SJSA1 (cell line): ENCODE measurements around the gene SERPINA6. TPM values are rescaled to one million over a fixed set of nuclear protein-coding genes. Genes with fewer than 3 reads are reported as not detected.
"Not testable (repeated sequence)": the region's sequence is repeated elsewhere in the genome, so short reads cannot be mapped to it uniquely, and the experiment has no call there.

Experiments used
- DNase-seq, 2 experiments: peaks; one replicate each; pipeline ENCODE4 v3.0.0-alpha.2; 2015 to 2020; ENCODE audit warnings: low spot score in 2 of 2, low read depth in 1 of 2
- H3K27ac ChIP-seq: fragments of 250-450 bp; sonication (Bioruptor Pico); 2 replicates; pipeline ENCODE4 v1.5.1; 2020; ENCODE audit warnings: mild to moderate bottlenecking, moderate library complexity
- H3K27me3 ChIP-seq: fragments of 250-450 bp; sonication (Bioruptor Pico); replicated peaks from 2 replicates; pipeline ENCODE4 v1.5.1; 2020; ENCODE audit warnings: mild to moderate bottlenecking, moderate library complexity
- H3K36me3 ChIP-seq: fragments of 250-450 bp; sonication (Bioruptor Pico); 2 replicates; pipeline ENCODE4 v1.5.1; 2020; ENCODE audit warnings: mild to moderate bottlenecking
- H3K4me1 ChIP-seq: fragments of 250-450 bp; sonication (Bioruptor Pico); replicated peaks from 2 replicates; pipeline ENCODE4 v1.6.1; 2021; ENCODE audit warnings: mild to moderate bottlenecking
- H3K4me3 ChIP-seq: fragments of 250-450 bp; sonication (Bioruptor Pico); 2 replicates; pipeline ENCODE4 v1.5.1; 2020; ENCODE audit warnings: mild to moderate bottlenecking
- H3K9me3 ChIP-seq: fragments of 250-450 bp; sonication (Bioruptor Pico); replicated peaks from 2 replicates; pipeline ENCODE4 v1.5.1; 2020; ENCODE audit warnings: mild to moderate bottlenecking
- total RNA-seq: library from RNA; depleted of rRNA; stranded (reverse); fragments of >200 nt; shearing (Covaris generic); gene quantifications from 2 replicates; pipeline ENCODE4 v1.2.3, GENCODE V29; 2014

The SERPINA6 gene
- total RNA-seq, 1 experiment from 2014 or later, result not detected

GRCh38 chr14:94362614-94363133 lies 39.5 kb upstream of the SERPINA6 start:
- no peaks in the 10 kb centered on the region for H3K9me3 ChIP-seq
- H3K4me1 ChIP-seq, result no peaks in the 10 kb centered on the region
- no peak overlapping the region for H3K4me3 ChIP-seq
- H3K36me3 ChIP-seq, result no peaks in the 10 kb centered on the region
- no peak overlapping the region for H3K27ac ChIP-seq
- DNase-seq, result no peak
- H3K27me3 ChIP-seq, result no peaks in the 10 kb centered on the region

GRCh38 chr14:94361682-94362081 lies 38.5 kb upstream of the SERPINA6 start:
- no peaks in the 10 kb centered on the region for H3K9me3 ChIP-seq
- no peaks in the 10 kb centered on the region for H3K27me3 ChIP-seq
- H3K27ac ChIP-seq, result no peak overlapping the region
- DNase-seq, result no peak
- H3K36me3 ChIP-seq, result no peaks in the 10 kb centered on the region
- H3K4me1 ChIP-seq, result no peaks in the 10 kb centered on the region
- no peak overlapping the region for H3K4me3 ChIP-seq

- H3K36me3 ChIP-seq, result no peaks in the 10 kb centered on the region
- H3K4me1 ChIP-seq, result no peaks in the 10 kb centered on the region
- DNase-seq, result no peak
- no peaks in the 10 kb centered on the region for H3K9me3 ChIP-seq
- H3K27ac ChIP-seq, result no peak overlapping the region
- no peaks in the 10 kb centered on the region for H3K27me3 ChIP-seq
- no peak overlapping the region for H3K4me3 ChIP-seq
Measured at GRCh38 chr14:94360945-94361565, 37.9 kb upstream of the SERPINA6 start.

- H3K27ac ChIP-seq, result no peak overlapping the region
- no peak for DNase-seq
Measured at GRCh38 chr14:94357166-94357565, 34.0 kb upstream of the SERPINA6 start.

GRCh38 chr14:94356379-94357056 lies 33.4 kb upstream of the SERPINA6 start:
- Histone ChIP-seq H3K4me3 (no peak overlapping the region), H3K27me3 (no peaks in the 10 kb centered on the region), H3K4me1 (no peaks in the 10 kb centered on the region), H3K9me3 (no peaks in the 10 kb centered on the region), H3K27ac (no peak overlapping the region), H3K36me3 (no peaks in the 10 kb centered on the region)
- DNase-seq, result no peak

More at GRCh38 chr14:94357166-94357565, 34.0 kb upstream of the SERPINA6 start:
- Histone ChIP-seq H3K9me3 (no peaks in the 10 kb centered on the region), H3K36me3 (no peaks in the 10 kb centered on the region), H3K27me3 (no peaks in the 10 kb centered on the region), H3K4me1 (no peaks in the 10 kb centered on the region), H3K4me3 (no peak overlapping the region)

- Histone ChIP-seq H3K9me3 (no peaks in the 10 kb centered on the region), H3K4me3 (no peak overlapping the region), H3K4me1 (no peaks in the 10 kb centered on the region), H3K27ac (no peak overlapping the region), H3K36me3 (no peaks in the 10 kb centered on the region), H3K27me3 (no peaks in the 10 kb centered on the region)
- no peak for DNase-seq
Measured at GRCh38 chr14:94355191-94355794, 32.2 kb upstream of the SERPINA6 start.

GRCh38 chr14:94354638-94355185 lies 31.6 kb upstream of the SERPINA6 start:
- Histone ChIP-seq H3K27me3 (no peaks in the 10 kb centered on the region), H3K4me1 (no peaks in the 10 kb centered on the region), H3K4me3 (no peak overlapping the region), H3K27ac (no peak overlapping the region), H3K9me3 (no peaks in the 10 kb centered on the region), H3K36me3 (no peaks in the 10 kb centered on the region)
- no peak for DNase-seq

- not testable (repeated sequence) for H3K4me1 ChIP-seq, H3K36me3 ChIP-seq, H3K9me3 ChIP-seq, H3K4me3 ChIP-seq, H3K27ac ChIP-seq, DNase-seq, H3K27me3 ChIP-seq
Measured at GRCh38 chr14:94354190-94354589, 31.1 kb upstream of the SERPINA6 start.

- no peaks in the 10 kb centered on the region for H3K36me3 ChIP-seq
- peaks cover 22% of the 10 kb centered on the region for H3K4me1 ChIP-seq
- no peaks in the 10 kb centered on the region for H3K9me3 ChIP-seq
- no peak for DNase-seq
- no peak overlapping the region for H3K27ac ChIP-seq
- H3K4me3 ChIP-seq, result no peak overlapping the region
- H3K27me3 ChIP-seq, result no peaks in the 10 kb centered on the region
Measured at GRCh38 chr14:94349276-94349675, 26.1 kb upstream of the SERPINA6 start.

- Histone ChIP-seq H3K27me3 (no peaks in the 10 kb centered on the region), H3K9me3 (no peaks in the 10 kb centered on the region), H3K36me3 (no peaks in the 10 kb centered on the region), H3K27ac (no peak overlapping the region), H3K4me1 (peaks cover 22% of the 10 kb centered on the region), H3K4me3 (no peak overlapping the region)
- DNase-seq, result no peak
Measured at GRCh38 chr14:94348836-94349235, 25.7 kb upstream of the SERPINA6 start.

GRCh38 chr14:94346841-94347240 lies 23.7 kb upstream of the SERPINA6 start:
- no peak overlapping the region for H3K4me3 ChIP-seq
- H3K27ac ChIP-seq, result peak overlapping the region; percentile 46; the same call in 1 of the 2 replicates
- no peaks in the 10 kb centered on the region for H3K27me3 ChIP-seq
- DNase-seq, result no peak
- no peaks in the 10 kb centered on the region for H3K9me3 ChIP-seq
- peaks cover 40% of the 10 kb centered on the region for H3K4me1 ChIP-seq
- H3K36me3 ChIP-seq, result no peaks in the 10 kb centered on the region

GRCh38 chr14:94346065-94346786 lies 23.1 kb upstream of the SERPINA6 start:
- H3K36me3 ChIP-seq, H3K4me3 ChIP-seq, H3K27me3 ChIP-seq, H3K9me3 ChIP-seq: not testable (repeated sequence)
- Histone ChIP-seq H3K27ac (peak overlapping the region; percentile 46; the same call in 1 of the 2 replicates), H3K4me1 (peaks cover 45% of the 10 kb centered on the region)
- DNase-seq, result peak; percentile 46 to 58

GRCh38 chr14:94345344-94346064 lies 22.4 kb upstream of the SERPINA6 start:
- Histone ChIP-seq H3K4me3 (no peak overlapping the region), H3K36me3 (no peaks in the 10 kb centered on the region), H3K9me3 (no peaks in the 10 kb centered on the region), H3K27ac (peak overlapping the region; percentile 72), H3K27me3 (no peaks in the 10 kb centered on the region), H3K4me1 (peaks cover 45% of the 10 kb centered on the region)
- peak; percentile 84 to 85 for DNase-seq
